HG02610 (cell line): ENCODE results near the gene CRTC1.

ENCODE experiments used
- ATAC-seq: cut with Tn5 transposase; IDR thresholded peaks from one replicate; pipeline ENCODE4 v1.9.1; 2021; ENCODE audit warnings: mild to moderate bottlenecking, moderate library complexity; ENCODE audit not compliant: unreplicated experiment

Gene CRTC1

DNA sequence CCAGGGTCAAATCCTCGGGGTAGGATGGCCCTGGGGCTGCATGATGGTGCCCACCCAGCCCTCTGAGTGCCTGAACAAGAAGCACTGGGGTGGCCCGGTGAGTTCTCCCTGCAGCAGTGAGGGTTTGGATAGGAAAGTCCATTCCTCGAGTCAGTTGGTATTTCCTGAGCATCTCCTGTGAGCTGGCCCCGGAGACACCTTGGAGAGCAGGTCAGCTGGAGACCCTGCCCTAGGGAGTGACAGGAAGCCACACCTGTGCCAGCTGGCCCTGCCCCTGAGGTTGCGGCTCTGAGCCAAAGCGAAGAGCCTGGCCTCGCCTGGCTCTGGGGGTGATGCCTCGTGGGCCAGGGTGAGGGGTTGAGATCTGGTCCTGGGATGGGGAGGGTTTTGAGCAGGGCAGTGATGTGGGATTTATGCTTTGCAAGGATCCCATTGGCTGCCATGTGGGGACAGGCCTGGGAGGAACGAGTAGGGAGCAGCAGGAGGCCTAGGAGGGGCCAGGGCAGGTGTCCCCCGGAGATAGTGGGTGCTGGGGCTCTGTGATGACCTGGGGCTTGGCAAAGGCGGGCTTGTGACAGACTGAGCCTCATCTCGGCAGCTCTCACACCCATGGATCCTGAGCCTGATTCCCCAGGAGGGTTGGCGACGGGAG, 16.0 kb downstream of the CRTC1 start:
- no peak for ATAC-seq

DNA sequence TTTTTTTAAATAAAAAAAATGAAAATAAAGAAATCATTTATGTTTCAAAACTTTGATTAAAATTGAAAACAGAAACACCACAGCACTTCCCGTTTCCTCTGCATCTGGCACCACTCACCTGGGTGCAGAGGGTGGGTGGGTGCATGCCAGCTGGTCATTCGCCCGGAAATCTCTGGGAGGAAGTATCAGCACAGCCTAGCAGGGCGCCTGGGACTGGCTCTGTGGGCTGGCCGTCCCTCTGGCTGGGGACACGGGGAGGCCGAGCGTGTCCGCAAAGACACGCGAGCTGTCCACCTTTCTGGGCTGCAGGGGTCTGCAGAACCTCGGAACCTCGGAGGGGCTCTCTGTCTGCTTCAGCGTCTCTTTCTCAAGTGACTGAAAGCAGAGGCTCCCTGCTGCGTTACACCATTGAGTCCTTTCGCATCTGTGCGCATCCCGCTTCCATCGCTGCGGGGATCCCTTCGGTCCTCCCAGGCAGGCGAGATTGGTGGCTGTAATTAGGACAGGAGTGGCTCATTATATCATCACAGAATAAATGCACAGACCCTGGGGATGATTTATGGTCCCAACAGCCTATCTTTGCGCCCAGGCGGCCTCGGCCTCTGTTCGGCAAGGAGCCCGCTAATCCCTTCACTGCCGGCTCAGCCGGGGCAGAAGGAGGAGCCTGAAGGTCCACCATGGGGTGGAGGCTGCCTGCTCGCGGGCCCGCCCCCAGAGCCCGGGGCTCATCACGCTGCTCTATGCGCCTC, 17.2 kb downstream of the CRTC1 start:
- ATAC-seq, result peak; percentile 69

DNA sequence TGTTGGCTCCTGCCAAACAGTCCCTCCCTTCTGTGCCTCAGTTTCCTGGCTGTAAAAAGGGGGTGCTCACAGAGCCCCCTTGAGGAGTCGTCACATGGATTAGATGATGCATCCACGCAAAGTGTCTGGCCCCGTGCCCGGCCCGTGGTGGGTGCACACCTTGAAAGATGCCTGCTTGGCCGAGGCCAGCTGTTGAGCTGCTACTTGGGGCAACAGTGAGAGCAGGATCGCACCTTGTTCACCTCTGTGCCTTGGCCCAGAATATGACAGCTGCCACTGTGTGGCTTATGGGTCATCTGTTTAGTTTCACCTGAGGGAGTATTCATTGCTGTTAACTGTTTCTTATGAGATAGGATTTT, 17.7 kb downstream of the CRTC1 start:
- ATAC-seq, result peak; percentile 13

DNA sequence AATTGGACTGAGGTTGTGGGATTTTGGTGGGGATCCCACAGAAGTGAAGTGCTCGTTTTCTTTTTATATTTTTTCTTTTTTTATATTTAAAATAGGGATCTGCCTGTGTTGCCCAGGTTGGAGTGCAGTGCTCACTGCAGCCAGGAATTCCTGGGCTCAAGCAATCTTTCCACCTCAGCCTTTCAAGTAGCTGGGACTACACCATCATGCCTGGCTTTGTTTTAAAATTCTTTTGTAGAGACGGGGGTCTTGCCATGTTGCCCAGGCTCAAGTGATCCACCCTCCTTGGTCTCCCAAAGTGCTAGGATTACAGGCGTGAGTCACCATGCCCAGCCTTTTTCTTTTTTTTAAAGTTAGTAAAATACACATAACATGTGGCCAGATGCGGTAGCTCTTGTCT, 20.6 kb downstream of the CRTC1 start:
- ATAC-seq, result no peak

DNA sequence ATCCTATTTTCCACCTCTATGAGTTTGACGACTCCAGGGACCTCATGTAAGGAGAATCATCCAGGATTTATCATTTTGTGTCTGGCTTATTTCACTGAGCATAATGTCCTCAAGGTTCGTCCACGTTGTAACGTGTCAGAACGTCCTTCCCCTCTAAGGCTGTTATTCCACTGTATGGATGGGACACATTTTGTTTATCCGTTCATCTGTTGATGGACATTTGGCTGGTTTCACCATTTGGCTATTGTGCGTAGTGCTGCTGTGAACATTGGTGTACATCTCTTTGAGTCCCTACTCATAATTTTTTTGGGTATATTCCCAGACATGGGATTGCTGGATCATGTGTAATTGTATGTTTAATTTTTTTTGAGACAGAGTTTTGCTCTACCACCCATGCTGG, 21.5 kb downstream of the CRTC1 start:
- no peak for ATAC-seq

DNA sequence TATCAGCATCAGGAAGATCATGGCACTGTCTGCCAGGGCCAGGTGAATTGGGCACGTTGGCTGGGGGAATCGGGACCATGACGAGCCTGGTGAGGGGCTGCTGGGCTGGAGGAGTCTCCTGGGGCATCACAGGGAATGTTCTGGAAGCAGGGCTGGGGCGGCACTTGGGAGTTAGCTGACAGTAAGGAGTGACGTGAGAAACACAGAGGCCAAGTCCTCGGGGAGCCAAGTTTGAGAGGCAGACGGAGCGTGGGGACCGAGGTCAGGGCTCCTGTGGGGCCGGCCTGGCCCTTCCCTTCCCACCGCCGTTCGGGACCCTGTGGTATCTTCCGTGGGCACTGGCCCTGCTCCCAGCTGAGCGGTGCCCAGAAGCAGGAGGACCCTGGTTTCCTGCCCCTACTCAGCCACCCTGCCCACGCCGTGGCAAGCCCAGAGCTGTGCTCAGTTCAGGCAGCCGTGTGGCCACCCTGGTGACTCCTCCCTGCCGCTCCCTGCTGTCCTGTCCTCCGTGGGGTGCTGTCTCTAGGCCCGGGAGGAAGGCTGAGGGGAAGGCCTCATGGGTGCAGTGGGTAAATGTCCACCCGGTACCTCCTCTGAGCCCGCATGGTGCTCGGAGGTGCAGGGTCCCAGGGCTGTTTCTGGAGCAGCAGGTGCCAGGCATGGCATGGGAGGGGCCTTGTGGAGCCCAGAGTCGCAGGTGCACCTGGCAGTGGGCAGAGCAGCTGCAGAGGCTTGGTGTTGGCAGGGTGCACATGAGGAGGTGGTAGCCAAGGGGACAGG, 25.2 kb downstream of the CRTC1 start:
- ATAC-seq, result no peak

DNA sequence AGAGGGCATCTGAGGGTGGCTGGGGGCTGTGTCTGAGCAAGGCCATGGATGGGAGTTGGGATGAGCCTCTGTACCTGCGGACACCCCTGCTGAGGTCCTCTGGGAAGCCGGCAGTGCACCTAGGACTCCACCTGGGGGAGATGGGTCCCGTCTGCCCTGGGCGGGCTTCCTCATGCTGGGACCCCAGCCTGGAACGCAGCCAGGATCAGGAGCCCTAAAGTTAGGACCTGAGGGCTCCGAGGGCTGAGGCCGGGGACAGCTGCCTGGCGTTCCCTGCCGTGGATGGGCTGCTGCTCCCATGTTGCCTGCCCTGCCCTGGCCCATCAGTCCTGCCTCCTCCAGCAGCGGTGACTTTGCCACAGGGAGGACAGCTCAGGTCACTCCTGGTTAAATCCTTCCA, 26.1 kb downstream of the CRTC1 start:
- ATAC-seq, result no peak

DNA sequence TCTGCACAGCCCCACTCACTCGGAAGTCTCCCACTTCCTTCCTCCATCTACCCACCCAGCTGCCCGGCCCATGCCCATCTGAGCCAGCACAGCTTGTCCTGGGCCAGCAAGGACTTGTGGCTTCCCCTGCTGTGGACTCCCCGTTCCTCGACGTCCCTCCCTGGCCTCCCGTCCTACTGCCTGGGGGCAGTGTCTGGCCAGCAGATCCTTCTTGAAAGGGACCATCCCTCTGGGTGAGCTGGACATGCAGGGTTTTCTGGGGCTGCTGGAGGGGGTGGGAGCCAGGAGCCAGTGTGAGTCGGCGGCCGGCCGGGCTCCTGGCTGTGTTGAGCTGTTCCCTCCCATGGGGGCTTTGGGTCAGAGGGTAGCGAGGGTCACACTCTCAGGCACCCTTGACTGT, 26.7 kb downstream of the CRTC1 start:
- no peak for ATAC-seq

DNA sequence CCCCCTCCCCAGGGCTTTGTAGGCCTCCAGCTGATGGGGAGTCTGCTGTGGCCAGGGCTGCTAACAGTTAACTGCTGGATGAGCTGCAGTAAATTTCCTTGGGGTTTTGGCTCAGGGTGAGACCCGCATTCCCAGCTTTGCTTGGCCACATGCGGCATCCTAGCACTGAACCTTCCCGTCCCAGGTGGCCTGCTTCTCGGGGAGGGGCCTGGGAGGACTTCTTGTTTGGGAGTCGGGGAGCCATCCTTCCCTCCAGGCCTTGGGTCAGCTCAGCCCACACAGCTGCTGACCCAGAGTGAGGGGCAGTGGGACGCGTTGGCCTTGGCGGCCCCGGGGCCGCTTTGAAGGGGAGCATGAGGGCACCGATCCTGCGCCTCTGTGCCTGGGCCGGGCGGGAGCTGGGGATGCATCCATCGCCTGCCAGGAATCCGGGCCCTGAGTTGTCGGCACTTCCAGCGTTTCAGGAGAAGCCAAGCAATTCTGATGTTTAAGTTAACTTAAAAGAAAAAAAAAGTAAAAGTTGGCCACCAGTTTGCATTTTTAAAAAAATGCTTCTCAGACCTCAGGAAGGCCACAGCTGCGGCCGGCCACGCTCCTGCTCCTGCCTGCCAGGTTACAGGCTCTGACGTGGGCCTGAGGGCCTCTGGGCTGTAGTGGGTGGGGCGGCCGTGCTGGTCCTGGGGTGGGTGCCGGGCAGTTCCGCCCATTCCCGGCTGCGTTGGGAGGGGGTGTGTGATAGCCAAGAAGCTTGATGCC, 27.7 kb downstream of the CRTC1 start:
- no peak for ATAC-seq

DNA sequence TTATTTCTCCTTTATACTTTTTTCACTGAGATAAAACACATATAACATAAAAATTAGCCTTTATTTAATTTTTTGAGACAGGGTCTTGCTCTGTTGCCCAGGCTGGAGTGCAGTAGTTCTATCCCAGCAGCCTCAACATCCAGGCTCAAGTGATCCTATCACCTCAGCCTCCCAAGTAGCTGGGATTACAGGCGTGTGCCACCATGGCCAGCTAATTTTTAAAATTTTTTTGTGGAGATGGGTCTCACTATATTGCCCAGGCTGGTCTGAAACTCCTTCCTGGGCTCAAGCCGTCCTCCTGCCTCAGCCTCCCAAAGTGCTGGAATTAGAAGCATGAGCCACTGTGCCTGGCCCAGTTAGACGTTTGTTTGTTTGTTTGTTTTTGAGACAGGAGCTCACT, 28.4 kb downstream of the CRTC1 start:
- no peak for ATAC-seq

DNA sequence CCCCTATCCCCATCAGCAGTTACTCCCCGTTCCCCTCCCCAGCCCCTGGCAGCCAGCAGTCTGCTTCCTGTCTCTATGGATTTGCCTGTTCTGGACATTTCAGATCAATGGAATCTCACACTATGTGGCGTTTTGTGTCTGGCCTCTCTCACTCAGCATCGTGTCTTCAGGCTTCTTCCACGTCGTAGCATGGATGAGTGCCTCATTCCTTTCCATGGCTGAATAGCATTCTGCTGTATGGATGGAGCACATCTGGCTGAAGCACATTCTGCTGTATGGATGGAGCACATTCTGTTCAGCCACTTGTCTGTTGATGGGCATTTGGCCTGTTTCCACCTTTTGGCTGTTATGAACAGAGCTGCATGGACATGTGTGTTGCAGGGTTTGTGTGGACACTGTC, 29.5 kb downstream of the CRTC1 start:
- no peak for ATAC-seq

DNA sequence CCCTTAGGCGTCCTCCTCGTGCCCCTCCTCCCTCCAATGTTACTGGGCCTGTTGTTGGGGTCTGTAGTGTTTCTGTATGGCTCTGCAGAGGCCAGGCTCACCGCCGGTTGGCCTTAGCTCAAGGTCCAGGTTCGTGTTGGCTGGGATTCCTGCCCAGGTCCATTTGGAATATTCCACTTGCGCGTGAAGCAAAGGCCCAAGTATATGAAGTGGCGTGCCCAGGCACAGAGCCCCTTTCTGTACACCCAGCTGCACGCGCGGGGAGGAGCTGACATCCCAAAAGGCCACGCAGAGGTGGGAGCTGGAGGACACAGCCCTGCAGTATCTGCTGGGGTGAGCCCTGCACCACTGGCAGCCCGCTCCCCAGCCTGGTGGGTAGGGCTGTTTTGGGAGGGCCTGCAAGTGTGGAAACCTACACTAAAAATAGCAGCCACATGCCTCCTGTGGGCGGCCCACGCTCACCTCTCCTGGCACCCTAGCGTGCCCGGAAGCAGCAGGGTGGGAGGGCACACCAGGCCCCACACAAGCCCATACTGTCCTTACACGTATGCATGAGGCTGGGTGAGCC, 30.2 kb downstream of the CRTC1 start:
- ATAC-seq, result no peak

DNA sequence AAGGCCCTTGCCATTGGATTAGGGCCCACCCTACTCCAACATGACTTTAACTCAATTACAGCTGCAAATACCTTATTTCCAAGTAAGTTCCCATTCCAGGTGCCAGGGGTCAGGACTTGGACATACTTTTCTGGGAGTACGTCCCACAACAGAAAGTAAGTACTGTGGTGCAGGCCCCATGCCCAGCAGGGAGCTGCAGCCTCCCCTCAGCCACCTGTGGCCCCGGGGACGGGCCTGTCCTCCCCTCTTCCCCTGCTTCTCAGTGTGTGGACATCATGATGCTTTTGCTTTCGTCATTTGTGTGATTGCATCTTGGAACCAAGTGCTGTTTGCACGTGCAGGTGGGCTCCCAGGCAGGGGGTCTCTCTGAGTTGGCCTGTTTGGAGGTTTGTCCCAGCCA, 31.9 kb downstream of the CRTC1 start:
- ATAC-seq, result no peak

DNA sequence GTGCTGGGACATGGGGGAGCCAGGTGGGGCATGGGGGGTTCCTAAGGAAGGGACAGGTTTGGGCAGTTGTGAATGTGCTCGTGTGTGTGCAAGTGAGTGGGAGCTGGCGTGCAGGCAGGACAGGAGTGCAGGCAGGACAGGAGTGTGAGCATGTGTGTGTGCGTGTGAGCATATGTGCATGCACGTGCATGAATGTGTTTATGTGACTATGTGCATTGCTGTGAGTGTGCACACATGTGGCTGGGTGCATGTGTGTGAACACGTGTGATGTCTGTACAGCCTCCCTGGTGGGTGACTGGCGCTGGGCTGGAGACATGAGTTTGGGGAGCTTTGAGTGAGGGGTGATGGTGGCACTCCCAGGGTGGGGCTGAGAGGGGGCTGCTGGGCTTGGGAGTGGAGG, 33.4 kb downstream of the CRTC1 start:
- no peak for ATAC-seq

DNA sequence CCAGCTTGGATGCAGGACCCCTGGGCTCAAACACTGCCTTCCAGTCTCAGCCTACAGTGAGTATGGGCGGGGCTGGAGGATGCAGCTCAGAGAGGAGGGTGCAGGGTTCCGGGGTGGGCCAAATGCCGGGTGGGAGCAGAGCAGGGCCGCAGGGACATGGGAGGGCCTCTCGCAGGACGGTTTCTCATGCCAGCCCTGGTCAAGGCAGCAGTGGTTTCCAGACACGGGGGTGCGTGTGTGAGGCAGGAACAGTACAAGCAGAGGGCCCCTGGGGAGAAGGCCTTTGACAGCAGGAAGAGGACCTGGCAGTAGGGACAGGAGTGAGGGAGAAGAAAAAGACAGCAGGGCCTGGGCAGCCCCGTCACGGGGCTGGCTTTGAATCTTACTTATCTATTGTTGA, 34.1 kb downstream of the CRTC1 start:
- ATAC-seq, result no peak

DNA sequence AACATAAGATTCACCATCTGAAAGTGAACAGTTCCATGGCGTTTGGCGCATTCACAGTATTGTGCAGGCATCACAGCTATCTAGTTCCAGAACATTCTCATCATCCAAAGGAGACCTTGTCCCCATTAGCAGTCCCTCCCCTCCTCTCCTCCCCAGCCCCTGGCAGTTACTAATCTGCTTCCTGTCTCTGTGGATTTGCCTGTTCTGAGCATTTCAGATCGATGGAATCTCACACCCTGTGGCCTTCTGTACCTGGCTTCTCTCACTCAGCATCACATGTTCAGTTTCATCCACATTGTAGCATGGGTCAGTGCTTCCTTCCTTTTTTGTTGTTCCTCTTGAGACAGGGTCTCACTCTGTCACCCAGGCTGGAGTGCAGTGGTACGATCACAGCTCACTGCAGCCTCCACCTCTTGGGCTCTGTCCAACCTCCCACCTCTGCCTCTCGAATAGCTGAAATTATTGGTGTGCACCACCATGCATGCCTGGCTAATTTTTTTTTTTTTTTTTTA, 34.6 kb downstream of the CRTC1 start:
- ATAC-seq, result no peak

DNA sequence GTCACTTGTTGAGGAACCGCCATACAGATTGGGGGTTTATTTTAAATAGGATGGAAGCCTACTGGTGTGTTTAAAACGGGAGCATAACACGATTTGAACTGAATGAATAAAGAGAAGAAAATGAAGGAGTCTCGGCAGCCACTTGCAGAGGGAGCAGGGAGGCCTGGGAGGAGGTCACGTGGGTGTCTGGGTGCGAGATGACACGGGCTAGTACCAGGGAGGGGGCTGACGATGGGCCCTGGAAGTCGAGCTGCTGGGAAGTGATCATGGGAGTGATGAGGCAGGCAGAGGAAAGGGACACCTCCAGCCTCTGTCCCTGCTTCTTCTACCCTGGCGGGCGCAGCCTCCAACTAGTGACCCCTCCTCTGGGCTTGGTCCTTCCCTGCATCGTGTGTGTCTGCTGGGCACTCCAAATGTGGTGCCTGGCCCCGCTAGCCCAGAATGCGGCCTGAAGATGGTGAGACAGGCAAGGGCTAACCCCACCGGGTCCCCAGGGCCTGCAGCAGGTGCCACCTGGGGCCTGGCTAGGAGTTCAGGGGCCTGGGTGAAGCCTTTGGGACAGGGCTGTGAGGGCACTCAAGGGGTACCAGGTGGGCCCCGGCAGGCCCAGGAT, 35.5 kb downstream of the CRTC1 start:
- no peak for ATAC-seq

DNA sequence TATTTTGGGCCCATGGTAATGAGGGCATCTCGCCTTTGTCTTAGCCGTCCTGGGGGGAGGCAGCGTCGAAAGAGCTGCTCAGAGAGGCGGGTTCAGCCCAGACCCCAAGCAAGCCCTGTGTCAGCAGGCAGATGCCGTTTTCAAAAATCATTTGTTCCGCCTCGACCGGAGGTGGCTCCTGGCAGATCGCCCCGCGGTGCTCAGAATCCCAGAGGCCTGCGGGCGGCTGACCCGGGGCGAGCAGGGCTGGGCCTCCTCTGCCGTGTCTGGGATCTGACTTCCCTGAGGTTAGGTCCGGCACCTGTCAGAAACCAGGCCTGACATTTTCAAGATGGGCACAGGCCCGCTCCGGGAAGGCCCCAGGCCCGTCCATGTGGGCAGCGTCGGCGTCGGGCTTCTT, 36.1 kb downstream of the CRTC1 start:
- ATAC-seq, result no peak

DNA sequence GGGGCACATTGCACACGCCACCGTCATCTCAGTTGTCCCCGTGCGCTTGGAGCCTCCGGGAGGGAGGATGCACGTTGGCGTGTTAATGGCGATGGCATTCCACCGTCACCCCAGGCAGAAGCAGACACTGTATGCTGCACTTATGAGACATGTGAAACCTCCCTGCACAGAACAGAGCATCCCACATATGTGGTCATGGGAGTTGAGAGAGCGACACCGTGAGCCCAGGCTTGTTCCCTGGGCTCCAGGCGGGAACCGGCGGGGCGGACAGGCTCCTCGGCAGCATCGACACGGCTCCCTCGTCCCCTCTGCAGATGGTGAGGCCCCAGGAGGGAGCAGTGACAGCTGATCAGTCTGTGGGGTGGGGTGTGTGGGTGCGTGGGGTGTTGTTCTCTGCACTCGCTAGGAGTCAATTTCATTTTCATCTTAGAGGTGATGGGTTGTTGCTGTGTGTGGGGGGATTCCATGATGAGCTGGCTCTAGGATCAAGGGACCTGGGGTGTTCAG, 40.4 kb downstream of the CRTC1 start:
- ATAC-seq, result no peak
